Caco-2 (cell line): ENCODE measurements around the gene TRPV3. TPM values are rescaled to one million over a fixed set of nuclear protein-coding genes. Genes with fewer than 3 reads are reported as not detected.

ENCODE experiments used
- BruUV-seq: library from RNA; stranded (reverse); fragments of 400-500 nt; replicated peaks from 2 replicates; lab custom pipeline; 2021; lab: Mats Ljungman, UMichigan
- CTCF ChIA-PET: fragments of 300-600 bp; sonication (Branson Sonifier 250); formaldehyde crosslinking; loops from one replicate; lab custom pipeline; 2022; ENCODE audit warnings: antibody characterized with exemption; lab: Charles Lee
- POLR2A ChIA-PET: fragments of 300-600 bp; sonication (Branson Sonifier 250); formaldehyde crosslinking; loops from one replicate; lab custom pipeline; 2022; ENCODE audit warnings: antibody characterized with exemption; lab: Charles Lee
- DNase-seq, 2 experiments: peaks; one replicate each; pipeline versions ENCODE4 v3.0.0 to v3.0.0-alpha.2; 2020 to 2022
- H3K27me3 ChIP-seq: replicated peaks from 2 replicates; pipeline ENCODE4 v1.6.0; 2011; ENCODE audit warnings: low read length; ENCODE audit not compliant: control insufficient read depth, insufficient read depth
- H3K36me3 ChIP-seq: 2 replicates; pipeline ENCODE4 v1.5.1; 2011; ENCODE audit warnings: low read length; ENCODE audit not compliant: control insufficient read depth, insufficient read depth
- H3K4me1 ChIP-seq: fragments of 250-450 bp; sonication (Bioruptor Pico); 2 replicates; pipeline ENCODE4 v1.5.1; 2020; ENCODE audit warnings: mild to moderate bottlenecking
- H3K4me3 ChIP-seq: 2 replicates; pipeline ENCODE4 v1.5.1; 2011; ENCODE audit warnings: low read depth, mild to moderate bottlenecking, control low read depth, low read length
- H3K9me3 ChIP-seq: fragments of 250-450 bp; sonication (Bioruptor Pico); 2 replicates; pipeline ENCODE4 v1.5.1; 2020; ENCODE audit warnings: mild to moderate bottlenecking, moderate library complexity
- H3K27ac Mint-ChIP-seq: one replicate; pipeline ENCODE4 v1.8.0; 2022; ENCODE audit warnings: mixed read lengths; ENCODE audit not compliant: unreplicated experiment
- H3K27me3 Mint-ChIP-seq: one replicate; pipeline ENCODE4 v1.8.0; 2022; ENCODE audit warnings: mixed read lengths; ENCODE audit not compliant: insufficient read depth, unreplicated experiment
- H3K36me3 Mint-ChIP-seq: one replicate; pipeline ENCODE4 v1.8.0; 2022; ENCODE audit warnings: mild to moderate bottlenecking, mixed read lengths; ENCODE audit not compliant: insufficient read depth, unreplicated experiment
- H3K4me1 Mint-ChIP-seq: one replicate; pipeline ENCODE4 v1.8.0; 2022; ENCODE audit warnings: low read depth, mixed read lengths; ENCODE audit not compliant: unreplicated experiment
- H3K4me3 Mint-ChIP-seq: one replicate; pipeline ENCODE4 v1.8.0; 2022; ENCODE audit warnings: mild to moderate bottlenecking, moderate library complexity, mixed read lengths; ENCODE audit not compliant: unreplicated experiment
- H3K9me3 Mint-ChIP-seq: one replicate; pipeline ENCODE4 v1.8.0; 2022; ENCODE audit warnings: mixed read lengths; ENCODE audit not compliant: unreplicated experiment
- CTCF ChIP-seq, 2 experiments: fragments of 200-600 bp in 1 of 2; IDR thresholded peaks; 1 replicate in 1 of 2; 2 replicates in 1 of 2; pipeline versions ENCODE4 v1.5.1 to v1.8.0; 2011 to 2022; ENCODE audit warnings: antibody characterized with exemption in 1 of 2, control low read depth in 1 of 2, inconsistent platforms in 1 of 2, low read depth in 1 of 2, low read length in 1 of 2, mild to moderate bottlenecking in 1 of 2, moderate library complexity in 1 of 2; ENCODE audit not compliant: insufficient read depth in 1 of 2, severe bottlenecking in 1 of 2, unreplicated experiment in 1 of 2
- intact Hi-C: fragments of 100-400 bp; cut with micrococcal nuclease; formaldehyde crosslinking; loops from one replicate; pipeline ENCODE4 v1.10.0; 2022; ENCODE audit not compliant: unreplicated experiment
- total RNA-seq: library from RNA; stranded (reverse); gene quantifications from 2 replicates; pipeline ENCODE4 v1.2.3, GENCODE V29; 2022

The TRPV3 gene
- total RNA-seq, 1 experiment from 2014 or later = 8.4 TPM

DNA sequence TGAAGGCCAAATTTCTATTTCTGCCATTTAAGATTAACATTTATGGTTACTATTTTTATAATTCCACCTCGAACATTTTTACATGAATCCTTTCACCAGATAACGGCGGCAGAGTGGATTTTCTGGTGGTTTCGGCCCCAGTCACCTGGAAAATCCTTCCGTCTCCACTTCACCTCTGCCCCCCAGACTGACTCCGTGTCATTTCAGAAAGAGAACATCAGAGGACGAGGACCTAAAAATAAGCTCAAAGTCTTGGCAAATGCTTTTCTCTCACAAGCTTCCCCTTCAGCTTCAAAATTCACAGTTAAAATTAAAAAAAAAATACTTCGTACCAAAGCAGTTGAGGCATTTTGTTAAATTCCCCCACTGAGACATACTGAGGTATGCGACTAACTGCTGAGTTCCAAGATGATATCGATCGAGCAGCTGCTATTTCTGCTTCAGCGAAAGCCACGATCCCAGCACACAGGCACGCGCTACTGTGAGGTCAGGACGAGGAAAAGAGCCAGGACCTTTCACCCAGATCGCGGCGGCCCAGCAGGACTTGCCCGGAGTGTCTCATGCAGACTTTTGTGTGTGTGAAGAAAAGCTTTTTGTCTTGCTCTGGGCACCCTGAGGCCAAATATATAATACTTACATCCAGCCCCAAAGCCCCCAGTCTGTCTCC is 45.0 kb downstream of the TRPV3 start:
- no peak for DNase-seq
- Histone ChIP-seq H3K27me3 (no peaks in the 10 kb centered on the region), H3K9me3 (no peaks in the 10 kb centered on the region), H3K4me1 (no peaks in the 10 kb centered on the region), H3K36me3 (no peaks in the 10 kb centered on the region; the same call in 1 of the 2 replicates), H3K4me3 (no peak overlapping the region)
- no TSS peak for BruUV-seq
- Mint-ChIP-seq H3K9me3 (no peaks in the 10 kb centered on the region), H3K36me3 (peaks cover 12% of the 10 kb centered on the region), H3K4me1 (no peaks in the 10 kb centered on the region), H3K27ac (no peak overlapping the region), H3K27me3 (no peaks in the 10 kb centered on the region), H3K4me3 (no peak overlapping the region)
- POLR2A ChIA-PET = no interaction called here
- no peak for TF ChIP-seq CTCF (IDR thresholded peaks at IDR 0.05; ENCODE audit: insufficient read depth in 1 of 2, low read depth in 1 of 2, low read length in 1 of 2, severe bottlenecking in 1 of 2, unreplicated experiment in 1 of 2)
- CTCF ChIA-PET = interaction anchor here (1.1 kb wide), 1 partner anchor 35 kb away, joined by 3 read pairs; no protein-coding TSS in a partner anchor
- intact Hi-C loops = no loop called here

DNA sequence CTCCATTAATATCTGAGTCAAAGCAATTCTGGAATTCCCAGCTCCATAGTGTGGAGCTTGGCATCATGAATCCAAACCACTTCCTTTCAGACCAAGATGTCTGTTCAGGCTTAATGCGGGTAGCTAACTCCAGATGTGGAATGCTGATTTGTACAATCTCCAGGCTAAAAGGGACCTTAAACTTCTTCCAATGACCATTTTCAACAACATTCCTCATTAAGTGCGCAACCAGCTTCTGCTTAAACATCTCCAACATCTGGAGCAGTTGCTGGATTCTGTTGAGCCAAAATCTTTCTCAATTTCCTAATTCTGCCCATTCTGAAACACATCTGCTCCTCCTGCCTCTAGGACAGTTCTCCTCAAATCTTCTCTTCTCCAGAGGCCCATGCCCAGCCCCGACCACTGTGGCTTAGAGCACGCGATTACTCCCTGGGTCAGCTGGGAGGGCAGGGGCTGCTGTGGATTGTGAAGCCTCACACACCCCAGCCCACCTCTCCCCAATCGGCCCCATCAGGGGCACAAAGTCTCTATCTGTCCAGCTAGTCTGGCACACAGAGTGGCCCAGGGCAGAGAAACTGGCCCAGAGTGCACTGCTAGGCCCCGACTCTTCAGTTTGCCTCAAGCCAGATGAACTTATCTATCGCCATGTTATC is 45.6 kb downstream of the TRPV3 start:
- Mint-ChIP-seq H3K27ac (no peak overlapping the region), H3K4me3 (no peak overlapping the region), H3K27me3 (no peaks in the 10 kb centered on the region), H3K9me3 (no peaks in the 10 kb centered on the region), H3K4me1 (no peaks in the 10 kb centered on the region), H3K36me3 (peaks cover 12% of the 10 kb centered on the region)
- intact Hi-C loops = no loop called here
- no peak for DNase-seq
- Histone ChIP-seq H3K4me1 (no peaks in the 10 kb centered on the region), H3K27me3 (no peaks in the 10 kb centered on the region), H3K9me3 (no peaks in the 10 kb centered on the region), H3K36me3 (no peaks in the 10 kb centered on the region; the same call in 1 of the 2 replicates), H3K4me3 (no peak overlapping the region)
- ChIA-PET POLR2A (no interaction called here), CTCF (interaction anchor here (1.1 kb wide), 1 partner anchor 35 kb away, joined by 3 read pairs; no protein-coding TSS in a partner anchor)
- no peak for TF ChIP-seq CTCF (IDR thresholded peaks at IDR 0.05; ENCODE audit: insufficient read depth in 1 of 2, low read depth in 1 of 2, low read length in 1 of 2, severe bottlenecking in 1 of 2, unreplicated experiment in 1 of 2)
- no TSS peak for BruUV-seq

GRCh38 chr17:3510090-3510489 is 47.5 kb downstream of the TRPV3 start:
- Mint-ChIP-seq H3K4me1 (no peaks in the 10 kb centered on the region), H3K27me3 (no peaks in the 10 kb centered on the region), H3K27ac (no peak overlapping the region), H3K4me3 (no peak overlapping the region), H3K36me3 (peaks cover 4% of the 10 kb centered on the region), H3K9me3 (no peaks in the 10 kb centered on the region)
- DNase-seq = no peak
- intact Hi-C loops = no loop called here
- Histone ChIP-seq H3K36me3 (no peaks in the 10 kb centered on the region; the same call in 1 of the 2 replicates), H3K9me3 (no peaks in the 10 kb centered on the region), H3K27me3 (no peaks in the 10 kb centered on the region), H3K4me3 (no peak overlapping the region), H3K4me1 (no peaks in the 10 kb centered on the region)
- CTCF ChIA-PET = no interaction called here
- no peak for TF ChIP-seq CTCF (IDR thresholded peaks at IDR 0.05; ENCODE audit: insufficient read depth in 1 of 2, low read depth in 1 of 2, low read length in 1 of 2, severe bottlenecking in 1 of 2, unreplicated experiment in 1 of 2)
- BruUV-seq = no TSS peak
- POLR2A ChIA-PET = no interaction called here
